Adipocyte (in vitro differentiated cells): Measurements from ENCODE around the gene CCDC201.
A peak's percentile ranks its signal among the peaks of the same experiment; 100 is the strongest.
"Not testable (repeated sequence)": the region's sequence is repeated elsewhere in the genome, so short reads cannot be mapped to it uniquely, and the experiment has no call there.

ENCODE experiments used
- DNase-seq: peaks from one replicate; pipeline ENCODE4 v3.0.0-alpha.2; 2015; ENCODE audit warnings: low read depth
- H3K27me3 ChIP-seq: replicated peaks from 2 replicates; pipeline ENCODE4 v1.7.0; 2013; ENCODE audit warnings: mild to moderate bottlenecking, low read length, moderate library complexity; ENCODE audit not compliant: control insufficient read depth, insufficient read depth
- H3K36me3 ChIP-seq: 2 replicates; pipeline ENCODE4 v1.7.0; 2013; ENCODE audit warnings: low read length, mild to moderate bottlenecking, moderate library complexity; ENCODE audit not compliant: control insufficient read depth, insufficient read depth, severe bottlenecking
- H3K4me1 ChIP-seq: 2 replicates; pipeline ENCODE4 v1.7.0; 2013; ENCODE audit warnings: mild to moderate bottlenecking, low read length, moderate library complexity; ENCODE audit not compliant: control insufficient read depth, insufficient read depth
- H3K4me3 ChIP-seq: 2 replicates; pipeline ENCODE4 v1.7.0; 2013; ENCODE audit warnings: mild to moderate bottlenecking, low read length, moderate library complexity
- H3K9ac ChIP-seq: 2 replicates; pipeline ENCODE4 v1.7.0; 2013; ENCODE audit warnings: mild to moderate bottlenecking, low read length, moderate library complexity
- H3K9me3 ChIP-seq: 2 replicates; pipeline ENCODE4 v1.7.0; 2013; ENCODE audit warnings: mild to moderate bottlenecking, low read length, moderate library complexity; ENCODE audit not compliant: control insufficient read depth

Gene CCDC201

GRCh38 chr7:45838852-45839251 is 34.0 kb downstream of the CCDC201 start:
- not testable (repeated sequence) for H3K9me3 ChIP-seq, H3K27me3 ChIP-seq, H3K4me3 ChIP-seq, DNase-seq, H3K9ac ChIP-seq, H3K36me3 ChIP-seq, H3K4me1 ChIP-seq

- H3K36me3 ChIP-seq, H3K4me3 ChIP-seq, H3K27me3 ChIP-seq, H3K9me3 ChIP-seq, H3K4me1 ChIP-seq, H3K9ac ChIP-seq: not testable (repeated sequence)
- DNase-seq, result peak; percentile 36
Measured at GRCh38 chr7:45832433-45833177, 40.3 kb downstream of the CCDC201 start.

GRCh38 chr7:45829846-45830245 is 43.0 kb downstream of the CCDC201 start:
- H3K27me3 ChIP-seq, H3K9ac ChIP-seq, H3K36me3 ChIP-seq, H3K9me3 ChIP-seq, H3K4me1 ChIP-seq, H3K4me3 ChIP-seq, DNase-seq: not testable (repeated sequence)

- not testable (repeated sequence) for DNase-seq, H3K9me3 ChIP-seq, H3K9ac ChIP-seq, H3K36me3 ChIP-seq, H3K27me3 ChIP-seq, H3K4me1 ChIP-seq, H3K4me3 ChIP-seq
Measured at GRCh38 chr7:45827731-45828130, 45.2 kb downstream of the CCDC201 start.

- not testable (repeated sequence) for DNase-seq, H3K4me3 ChIP-seq, H3K4me1 ChIP-seq, H3K36me3 ChIP-seq, H3K9me3 ChIP-seq, H3K27me3 ChIP-seq, H3K9ac ChIP-seq
Measured at GRCh38 chr7:45826550-45826949, 46.3 kb downstream of the CCDC201 start.

GRCh38 chr7:45818763-45819162 is 54.1 kb downstream of the CCDC201 start:
- not testable (repeated sequence) for H3K9ac ChIP-seq, H3K27me3 ChIP-seq, H3K4me3 ChIP-seq, H3K36me3 ChIP-seq, DNase-seq, H3K9me3 ChIP-seq, H3K4me1 ChIP-seq

GRCh38 chr7:45817913-45818312 is 55.0 kb downstream of the CCDC201 start:
- H3K9ac ChIP-seq, H3K4me1 ChIP-seq, H3K4me3 ChIP-seq, DNase-seq, H3K27me3 ChIP-seq, H3K36me3 ChIP-seq, H3K9me3 ChIP-seq: not testable (repeated sequence)

GRCh38 chr7:45817016-45817415 is 55.9 kb downstream of the CCDC201 start:
- H3K27me3 ChIP-seq, DNase-seq, H3K9ac ChIP-seq, H3K4me1 ChIP-seq, H3K4me3 ChIP-seq, H3K36me3 ChIP-seq, H3K9me3 ChIP-seq: not testable (repeated sequence)

- H3K4me1 ChIP-seq, DNase-seq, H3K9ac ChIP-seq, H3K36me3 ChIP-seq, H3K4me3 ChIP-seq, H3K9me3 ChIP-seq, H3K27me3 ChIP-seq: not testable (repeated sequence)
Measured at GRCh38 chr7:45814216-45815118, 58.4 kb downstream of the CCDC201 start.

- not testable (repeated sequence) for H3K36me3 ChIP-seq, H3K27me3 ChIP-seq, H3K9ac ChIP-seq, H3K4me3 ChIP-seq, H3K4me1 ChIP-seq, H3K9me3 ChIP-seq, DNase-seq
Measured at GRCh38 chr7:45813771-45814170, 59.1 kb downstream of the CCDC201 start.

GRCh38 chr7:45812946-45813345 is 59.9 kb downstream of the CCDC201 start:
- H3K9me3 ChIP-seq, result no peaks in the 10 kb centered on the region
- no peak overlapping the region for H3K4me3 ChIP-seq
- no peaks in the 10 kb centered on the region for H3K27me3 ChIP-seq
- H3K36me3 ChIP-seq, result no peaks in the 10 kb centered on the region
- DNase-seq, result no peak
- H3K4me1 ChIP-seq, result no peaks in the 10 kb centered on the region
- H3K9ac ChIP-seq, result no peak overlapping the region
